CD4-positive, alpha-beta T cell treated with Interferon gamma for 1 hour (primary cell): ENCODE data around the gene FBXL13.

ENCODE experiments used
- DNase-seq: peaks from one replicate; pipeline ENCODE4 v3.0.0-alpha.2; 2020

The FBXL13 gene

DNA sequence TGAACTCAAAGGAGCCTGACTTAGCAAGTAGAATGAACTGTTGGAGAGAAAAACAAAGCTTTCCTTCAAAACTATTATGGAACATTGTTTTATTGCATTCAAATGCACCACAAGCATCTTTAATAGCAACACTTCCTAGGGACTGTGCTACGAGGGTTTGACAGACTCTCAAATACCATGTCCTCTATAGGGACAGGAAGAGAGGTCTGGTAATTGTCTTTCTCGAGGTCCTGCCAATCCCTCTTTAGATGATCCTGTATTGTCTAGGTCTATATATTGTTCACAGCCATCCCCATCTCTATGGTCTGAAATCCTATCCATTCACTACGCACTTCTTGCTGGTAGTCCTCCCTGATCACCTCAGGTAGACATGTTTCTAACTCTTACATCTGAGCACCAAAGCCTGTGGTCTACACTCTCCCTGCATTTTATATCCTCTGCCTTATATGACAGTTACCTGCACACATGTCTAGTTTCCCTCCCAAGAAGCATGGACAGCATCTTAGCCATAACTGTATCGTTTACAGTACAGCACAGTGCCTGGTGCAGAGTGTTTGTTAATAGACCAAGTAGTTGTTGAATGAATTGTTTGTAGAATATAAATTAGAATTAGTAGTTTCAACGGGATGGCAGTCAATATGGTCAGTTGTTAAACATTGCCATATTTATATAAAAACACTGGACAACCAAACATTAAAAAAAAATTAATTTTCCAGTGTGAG lies 183.5 kb downstream of the FBXL13 start:
- DNase-seq: no peak

DNA sequence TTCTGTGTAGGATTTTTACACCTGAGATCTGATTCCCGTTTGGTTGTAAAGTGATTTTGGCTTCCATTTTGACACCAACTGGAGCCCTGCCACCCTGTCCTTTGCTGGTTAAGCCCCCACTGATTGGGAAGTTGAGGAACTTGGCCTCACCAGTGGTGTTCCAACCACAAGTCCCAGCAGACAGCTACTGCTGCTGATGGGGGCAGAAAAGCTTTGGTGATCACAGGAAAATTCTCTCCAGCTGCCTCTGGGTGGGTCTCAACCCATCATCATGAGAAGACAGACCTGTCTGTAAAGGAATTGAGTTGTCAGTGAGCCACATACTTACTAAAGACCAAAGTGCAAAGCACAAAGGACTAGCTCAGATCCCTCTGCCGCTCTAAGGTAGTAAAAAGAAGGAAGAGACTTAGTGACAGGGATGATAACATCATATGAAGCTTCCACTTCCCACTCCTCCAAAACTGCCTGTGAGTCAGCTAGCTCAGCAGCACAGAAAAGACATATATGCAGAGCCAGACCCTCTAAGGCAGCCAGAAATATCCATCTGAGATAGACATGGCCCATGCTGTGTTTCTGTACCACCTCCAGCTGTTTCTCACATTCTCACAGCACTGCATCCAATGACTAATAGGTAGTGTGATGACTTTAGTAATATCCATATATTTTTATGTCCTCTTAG lies 184.2 kb downstream of the FBXL13 start:
- no peak for DNase-seq

DNA sequence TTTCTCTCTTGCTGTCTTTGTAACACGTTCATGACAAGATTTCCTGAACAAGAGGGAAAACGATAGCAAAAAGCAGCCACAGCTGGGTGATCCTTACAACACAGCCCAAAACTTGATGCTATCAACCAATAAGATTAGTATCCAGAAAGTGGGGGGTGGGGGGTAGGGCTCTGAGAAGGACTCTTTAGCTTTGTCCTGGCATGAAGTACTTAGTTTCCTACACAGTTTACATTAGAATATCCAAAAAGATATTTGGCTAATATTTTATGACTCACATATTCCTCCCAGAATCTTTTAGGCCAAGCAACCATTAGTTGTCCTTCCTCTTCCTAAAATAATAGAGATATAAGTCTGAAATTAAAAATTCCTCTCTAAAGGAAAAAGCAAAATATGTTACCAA lies 184.7 kb downstream of the FBXL13 start:
- DNase-seq: no peak

DNA sequence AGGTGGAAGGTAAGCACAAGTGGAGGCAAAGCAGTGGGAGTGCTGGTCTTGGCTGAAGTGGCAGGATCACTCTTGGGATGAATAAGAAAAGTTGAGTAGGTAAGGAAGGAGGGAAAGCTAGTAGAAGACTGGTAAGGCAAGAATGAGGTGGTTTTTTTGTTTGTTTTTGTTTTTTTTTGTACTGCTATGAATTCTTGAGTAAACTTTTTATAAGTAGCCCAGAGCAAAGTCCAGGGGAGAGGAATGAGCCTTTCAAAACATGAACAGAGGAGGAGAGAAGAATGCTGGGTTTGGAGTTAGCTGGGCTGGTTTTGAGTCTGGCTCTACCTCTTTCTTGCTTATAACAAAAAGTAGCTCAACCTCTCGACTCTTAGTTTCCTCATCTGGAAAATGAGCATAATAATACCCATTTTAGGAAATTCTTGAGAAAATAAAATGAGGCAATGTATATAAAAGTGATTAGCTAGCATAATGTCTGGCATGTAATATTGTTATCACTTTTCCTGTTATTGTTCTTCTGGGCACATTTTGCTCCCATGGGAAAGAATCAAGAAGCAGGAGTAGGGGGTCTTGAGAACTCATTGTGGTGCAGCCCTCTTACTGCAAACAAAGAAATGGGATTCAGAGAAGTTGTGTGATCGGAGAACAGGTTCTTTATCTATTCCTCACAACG lies 185.9 kb downstream of the FBXL13 start:
- no peak for DNase-seq

DNA sequence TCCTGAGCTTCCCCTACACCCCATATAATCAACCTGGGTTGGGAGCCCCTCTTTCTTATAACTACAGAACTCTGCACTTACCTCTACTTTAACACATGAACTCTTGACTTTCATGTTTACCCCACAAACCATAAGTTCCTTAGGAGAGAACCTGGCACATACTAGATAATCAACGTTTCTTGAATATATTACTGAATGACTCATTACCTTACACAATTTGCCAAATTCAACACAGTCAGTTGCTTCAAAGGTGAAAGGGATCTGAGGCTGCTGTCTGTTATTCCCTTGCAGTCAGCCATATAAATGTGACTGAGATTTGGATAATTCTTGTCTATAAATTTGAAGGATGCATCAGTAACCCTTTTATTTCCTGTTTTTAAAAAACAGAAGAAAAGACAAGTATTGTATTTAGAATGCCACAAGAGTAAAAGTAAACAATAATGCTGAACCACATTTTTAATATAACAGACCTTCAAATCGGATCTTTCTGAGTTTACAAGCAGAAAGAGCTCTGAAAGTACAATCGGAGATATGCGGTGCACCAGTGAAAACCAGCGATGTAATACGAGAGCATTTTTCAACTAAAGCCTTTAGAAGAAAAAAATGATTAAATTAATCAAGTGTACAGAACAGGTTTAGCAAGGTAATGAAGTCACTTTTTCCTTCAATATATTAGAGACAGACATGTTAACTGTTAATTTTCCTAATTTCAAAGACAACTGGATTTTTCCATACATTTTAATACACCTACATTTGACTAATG lies 191.3 kb downstream of the FBXL13 start:
- DNase-seq: no peak

DNA sequence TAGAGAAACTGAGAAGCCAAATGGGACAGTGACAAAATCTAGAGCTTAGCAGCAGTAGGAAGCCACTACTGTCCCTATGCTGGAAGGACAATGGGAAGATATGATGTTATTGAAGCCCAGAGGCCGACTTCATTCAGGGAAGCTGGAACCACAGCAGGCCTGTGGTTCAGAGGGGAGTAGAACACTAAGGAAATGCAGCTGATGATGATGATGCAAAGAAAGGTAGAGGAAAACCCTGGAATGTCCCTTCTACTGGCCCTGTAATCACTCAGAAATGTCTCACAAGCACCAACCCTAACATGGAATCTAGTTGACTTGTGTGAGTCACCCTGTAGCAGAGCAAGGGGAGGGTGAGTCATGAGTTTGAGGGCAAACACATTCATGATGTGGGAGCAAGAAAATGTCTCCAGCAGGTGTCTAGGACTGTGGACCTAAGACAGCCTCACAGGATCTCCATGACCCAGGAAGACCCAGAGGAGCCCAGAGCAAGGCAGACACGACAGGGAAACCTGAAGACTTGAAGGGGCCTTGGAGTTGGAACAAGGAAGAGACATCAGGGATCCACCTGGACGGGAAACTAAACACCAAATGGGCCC lies 198.8 kb downstream of the FBXL13 start:
- DNase-seq: no peak

DNA sequence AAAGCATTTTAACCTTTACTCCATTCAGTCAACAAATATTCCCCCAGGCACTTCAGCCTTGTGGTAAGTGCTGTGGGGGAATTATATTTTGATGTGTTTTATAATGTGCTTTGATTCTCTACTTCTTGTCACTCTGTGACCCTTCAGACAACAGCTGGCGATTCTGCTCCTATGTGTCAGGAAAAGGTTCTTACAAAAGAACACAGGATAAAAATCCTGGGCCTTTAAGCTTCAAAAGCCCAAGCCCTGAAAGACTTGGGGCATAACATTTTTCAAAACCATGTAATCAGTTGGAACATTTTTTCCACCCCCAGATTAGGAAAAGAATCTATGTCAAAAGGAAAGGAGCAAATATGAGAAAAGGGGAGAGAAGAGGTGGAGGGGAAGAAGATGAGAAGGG lies 199.6 kb downstream of the FBXL13 start:
- no peak for DNase-seq

DNA sequence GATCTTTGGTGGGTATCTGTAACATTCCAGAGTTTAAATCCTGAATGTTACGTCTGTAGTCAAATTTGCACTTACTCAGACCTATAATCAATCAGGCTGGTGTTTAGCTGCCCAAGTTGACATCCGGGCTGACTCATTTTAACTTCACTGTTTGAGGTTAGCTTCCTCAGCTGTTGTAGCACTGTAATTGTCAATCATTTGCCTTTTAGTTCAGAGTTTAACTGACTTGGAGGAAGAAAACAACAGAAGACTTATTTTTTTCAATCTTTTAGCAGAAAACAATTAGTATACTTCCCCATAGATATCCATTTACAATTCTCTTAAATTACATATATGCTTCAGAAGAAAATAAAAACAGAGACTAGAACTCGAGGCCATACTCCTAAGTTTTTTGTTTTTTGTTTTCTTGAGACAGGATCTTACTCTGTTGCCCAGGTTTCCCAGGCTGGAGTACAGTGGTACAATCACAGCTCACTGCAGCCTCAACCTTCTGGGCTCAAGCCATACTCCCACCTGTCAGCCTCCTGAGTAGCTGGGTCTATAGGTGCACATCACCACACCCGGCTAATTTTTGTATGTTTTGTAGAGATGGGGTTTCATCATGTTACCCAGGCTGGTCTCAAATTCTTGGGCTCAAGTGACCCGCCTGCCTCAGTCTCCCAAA lies 200.3 kb downstream of the FBXL13 start:
- no peak for DNase-seq

DNA sequence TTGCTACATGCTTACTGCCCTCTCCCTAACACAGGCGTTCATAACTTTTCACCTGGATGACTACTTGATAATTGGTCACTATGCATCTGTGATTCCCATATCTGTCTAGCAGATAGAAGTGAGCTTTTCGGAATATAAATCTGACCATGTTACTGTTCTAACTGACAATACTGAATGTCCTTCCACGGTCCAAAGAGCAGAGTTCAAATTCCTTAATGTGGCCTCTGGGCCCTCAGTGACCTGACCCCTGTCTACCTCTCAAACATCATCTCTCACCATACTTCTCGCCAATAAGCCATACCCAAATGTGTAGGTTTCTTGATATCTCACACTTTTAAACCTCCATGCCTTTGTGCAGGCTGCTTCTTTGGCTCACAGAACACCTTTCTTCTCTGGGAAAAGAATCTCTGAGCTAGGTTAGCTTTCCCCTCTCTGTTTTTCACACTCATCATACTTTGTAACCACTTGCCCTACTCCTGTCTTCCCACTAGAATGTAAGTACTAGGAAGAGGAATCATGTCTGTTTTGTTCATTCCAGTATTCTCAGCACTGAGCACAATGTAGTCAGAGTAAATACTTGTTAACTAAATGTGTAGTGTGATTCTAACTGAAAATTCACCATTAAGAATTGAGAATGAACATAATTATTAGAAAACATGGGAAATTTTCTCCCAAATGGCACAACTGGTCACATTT lies 201.0 kb downstream of the FBXL13 start:
- DNase-seq: no peak

DNA sequence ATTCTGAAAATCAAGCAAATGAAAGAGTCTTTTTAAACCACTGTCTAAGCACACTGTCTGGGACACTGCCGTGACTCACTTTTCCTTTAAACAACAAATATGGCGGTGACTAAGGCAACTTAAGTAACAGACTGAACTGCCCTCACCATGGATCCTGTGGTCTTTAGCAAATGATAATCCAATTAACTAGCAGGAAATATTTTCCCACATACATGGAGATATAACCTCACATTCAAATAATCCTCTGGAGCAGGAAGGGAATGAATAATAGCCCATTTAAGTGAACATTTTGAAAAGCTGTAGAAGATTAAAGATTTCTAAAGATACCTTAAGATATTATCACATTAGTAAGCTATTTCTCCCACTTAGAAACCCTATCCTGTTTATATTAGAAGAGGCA lies 202.1 kb downstream of the FBXL13 start:
- DNase-seq: no peak

DNA sequence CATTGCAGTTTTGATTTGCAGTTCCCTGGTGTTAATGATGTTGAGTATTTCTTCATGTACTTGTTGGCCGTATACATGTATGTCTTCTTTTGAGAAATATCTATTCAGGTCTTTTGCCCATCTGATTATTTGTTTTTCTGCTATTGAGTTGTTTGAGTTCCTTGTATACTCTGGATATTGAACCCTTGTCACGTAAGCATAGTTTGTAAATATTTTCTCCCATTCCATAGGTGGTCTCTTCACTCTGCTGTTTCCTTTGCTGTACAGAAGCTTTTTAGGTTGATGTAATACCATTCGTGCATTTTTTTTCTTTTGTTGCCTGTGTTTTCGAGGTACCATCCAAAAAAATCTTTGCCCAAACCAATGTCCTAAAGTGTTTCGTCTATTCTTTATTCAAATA lies 205.4 kb downstream of the FBXL13 start:
- DNase-seq: no peak

DNA sequence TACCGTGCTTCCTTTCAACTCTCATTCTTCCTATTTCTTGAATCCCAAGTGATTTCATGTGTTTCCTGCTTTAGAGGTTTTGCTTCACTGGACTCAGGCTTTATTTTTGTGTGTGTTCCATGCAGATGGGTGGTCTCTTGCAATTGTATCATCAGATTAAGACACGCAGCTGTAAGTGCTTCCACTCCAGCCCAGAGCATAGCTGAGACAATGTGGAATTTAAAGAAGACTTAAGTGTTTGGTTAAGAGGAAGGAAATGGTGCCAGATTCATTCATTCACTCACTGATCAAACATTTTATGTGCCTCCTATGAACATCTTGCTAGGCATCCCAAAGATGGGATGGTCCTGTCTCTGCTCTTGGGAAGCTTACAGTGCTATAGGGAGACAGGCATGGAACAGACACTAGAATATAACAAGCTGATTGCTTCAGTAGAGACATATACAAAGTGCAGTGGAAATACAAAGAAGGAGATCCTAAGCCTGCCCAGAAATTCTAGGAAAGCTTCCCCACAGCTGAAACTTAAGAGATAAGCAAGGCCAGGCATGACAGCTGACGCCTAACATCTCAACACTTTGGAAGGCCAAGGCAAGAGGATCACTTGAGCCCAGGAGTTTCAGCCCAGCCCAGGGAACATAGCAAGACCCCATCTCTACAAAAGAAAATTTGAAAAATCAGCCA lies 207.9 kb downstream of the FBXL13 start:
- DNase-seq: no peak

DNA sequence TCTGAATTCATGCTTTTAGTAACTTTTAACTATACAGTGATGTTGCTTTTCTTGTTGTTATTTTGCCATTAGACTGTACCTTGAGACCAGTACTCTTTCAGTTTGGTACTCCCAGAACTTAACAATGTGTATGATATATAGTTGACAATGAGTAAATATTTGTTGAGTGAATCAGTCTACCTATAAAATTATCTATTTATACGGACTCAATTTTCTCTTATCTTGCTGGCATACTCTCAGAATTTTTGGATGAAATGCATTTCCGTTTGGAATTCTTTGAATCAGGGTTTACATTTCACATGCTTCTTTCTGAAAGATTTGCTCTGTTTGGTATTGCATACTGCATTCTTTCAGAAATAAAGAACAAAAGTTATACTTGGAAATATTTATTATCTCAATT lies 209.6 kb downstream of the FBXL13 start:
- DNase-seq: no peak

DNA sequence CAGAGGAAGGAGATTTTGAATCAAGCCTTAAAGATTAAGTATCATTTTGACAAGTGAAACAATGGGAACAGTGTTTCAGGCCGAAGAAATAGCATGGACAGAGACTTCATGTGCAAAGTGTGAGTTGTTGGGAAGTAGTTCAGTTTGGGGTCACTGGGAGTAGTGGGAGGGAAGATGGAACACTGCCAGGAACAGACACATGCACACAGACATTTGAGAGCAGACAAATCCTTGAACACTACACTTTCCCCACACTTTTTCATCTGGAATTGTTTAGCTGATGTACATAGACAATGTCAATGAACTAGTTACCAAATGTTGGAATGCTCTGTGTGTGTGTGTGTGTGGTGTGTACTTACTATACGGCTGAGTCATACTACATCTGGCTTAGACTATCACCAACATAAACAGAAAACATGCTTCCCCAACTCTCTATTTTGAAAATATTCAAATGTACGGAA lies 214.2 kb downstream of the FBXL13 start:
- no peak for DNase-seq

DNA sequence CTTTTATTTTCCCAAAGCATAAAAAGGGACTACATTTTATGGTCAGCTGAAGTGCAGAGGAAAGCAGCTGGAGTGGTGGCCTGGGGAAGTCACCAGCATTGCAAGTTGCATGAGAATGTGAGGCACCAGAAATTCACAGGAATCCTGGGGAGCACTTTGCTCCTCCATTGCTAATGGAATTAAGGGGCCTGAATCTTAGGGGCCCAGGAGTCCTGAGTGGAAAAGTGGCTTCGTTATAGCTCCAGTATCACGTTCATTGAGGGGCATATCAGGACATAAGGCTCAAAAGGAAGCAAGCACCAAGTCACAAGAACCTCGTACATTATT lies 214.8 kb downstream of the FBXL13 start:
- no peak for DNase-seq

DNA sequence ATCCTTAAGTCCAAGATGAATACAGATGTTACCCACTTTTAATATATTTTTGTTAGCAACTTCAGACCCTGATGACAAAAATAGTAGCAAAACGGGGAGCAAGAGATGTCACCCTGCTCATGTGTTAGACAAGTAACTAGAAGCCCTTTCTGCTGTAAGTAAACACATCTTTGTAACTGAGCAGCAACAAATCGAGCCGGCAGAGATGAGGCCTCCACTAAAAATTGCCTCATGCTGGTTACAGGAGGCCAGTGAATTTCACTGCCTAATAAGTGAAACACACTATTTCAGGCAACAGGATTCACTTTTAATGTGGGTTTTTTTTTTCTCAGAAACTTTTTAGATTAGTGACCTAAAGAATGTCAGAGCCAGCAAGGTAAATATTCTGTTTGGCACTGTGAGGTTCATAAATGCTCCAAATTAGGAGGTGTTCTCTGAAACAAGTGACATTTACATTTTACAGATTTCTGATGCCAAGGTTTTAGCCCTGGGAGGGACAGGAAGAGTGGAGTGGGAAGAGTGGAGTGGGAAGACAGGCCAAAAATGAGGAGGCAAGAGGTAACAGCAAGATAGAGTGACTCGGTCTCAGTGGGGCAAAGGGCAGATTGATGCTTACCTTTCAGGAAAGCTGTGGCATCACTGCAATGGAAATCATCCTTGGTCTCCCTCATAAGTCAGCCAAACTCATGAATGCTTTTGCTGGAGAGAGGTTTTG lies 215.4 kb downstream of the FBXL13 start:
- no peak for DNase-seq

DNA sequence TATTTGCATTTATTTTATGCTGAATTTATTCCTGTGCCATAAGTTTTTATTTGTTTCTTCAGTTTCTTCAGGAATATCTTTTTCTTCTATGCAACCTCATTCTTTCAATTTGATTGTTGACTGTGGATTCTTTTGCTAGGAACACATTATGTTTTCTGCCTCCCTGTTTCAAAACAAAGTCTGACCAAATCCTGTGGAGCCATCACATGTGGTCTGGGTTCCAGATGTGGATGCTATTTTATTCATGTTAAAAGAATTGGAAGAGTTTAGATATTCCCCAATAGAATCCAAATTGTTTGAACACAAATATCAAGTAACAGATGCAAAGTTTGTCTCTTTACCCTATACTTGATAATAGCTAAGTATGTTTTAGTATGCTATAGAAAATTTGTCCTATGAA lies 218.6 kb downstream of the FBXL13 start:
- no peak for DNase-seq

DNA sequence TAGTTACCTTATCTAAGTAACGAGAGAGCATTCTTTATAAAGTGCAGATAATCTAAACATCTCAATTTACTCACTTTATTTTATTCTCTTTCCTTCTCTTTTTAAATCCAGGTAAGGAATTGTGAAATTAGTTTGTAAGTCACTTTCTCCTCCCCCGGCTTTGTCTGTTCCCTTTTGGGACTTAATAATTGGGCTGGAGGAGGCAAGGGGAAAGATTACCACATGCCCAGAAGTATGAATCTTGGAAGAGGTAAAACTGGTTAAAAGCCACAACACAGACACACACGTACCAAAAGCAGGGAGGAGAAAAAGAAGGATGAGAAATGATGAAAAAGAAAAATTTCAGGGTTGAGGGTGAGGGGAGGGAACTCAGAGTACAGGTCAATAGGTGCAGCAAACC lies 225.1 kb downstream of the FBXL13 start:
- DNase-seq: no peak

DNA sequence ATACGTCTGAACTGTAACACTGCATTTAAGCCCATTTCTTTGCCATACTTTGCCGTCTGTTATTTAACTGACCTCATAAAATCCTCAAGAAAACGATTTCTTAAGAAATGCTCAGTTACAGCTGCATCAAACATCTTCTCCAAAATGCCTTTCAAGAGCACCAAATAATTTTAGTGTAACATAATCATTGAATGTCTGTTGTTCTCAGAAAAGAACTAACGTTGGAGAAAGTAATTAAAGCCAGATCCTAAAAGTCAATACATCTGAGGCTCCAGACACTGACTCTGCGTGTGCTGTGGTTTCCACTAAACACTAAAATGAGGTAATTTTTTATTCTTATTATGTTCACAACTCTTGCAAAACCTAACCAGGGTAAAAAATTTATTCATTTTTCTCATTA lies 225.5 kb downstream of the FBXL13 start:
- no peak for DNase-seq

DNA sequence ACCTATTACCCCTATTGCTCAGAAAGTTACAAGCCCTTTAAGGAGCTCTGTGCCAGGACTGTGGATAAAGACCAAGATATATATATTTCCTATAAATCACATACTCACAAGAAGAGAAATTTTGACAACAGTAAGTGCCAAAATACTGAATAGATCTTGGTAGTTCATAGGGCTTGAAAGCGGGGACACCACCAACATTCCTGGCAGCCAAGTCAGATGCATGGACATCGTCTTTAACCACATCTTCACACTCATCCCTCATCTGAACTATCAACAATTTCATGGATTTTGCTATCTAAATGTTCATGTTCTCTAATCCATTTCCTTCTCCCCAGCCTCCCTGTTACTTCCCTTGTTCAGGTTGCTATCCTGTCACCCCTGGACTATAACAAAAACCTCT lies 229.2 kb downstream of the FBXL13 start:
- DNase-seq: no peak

DNA sequence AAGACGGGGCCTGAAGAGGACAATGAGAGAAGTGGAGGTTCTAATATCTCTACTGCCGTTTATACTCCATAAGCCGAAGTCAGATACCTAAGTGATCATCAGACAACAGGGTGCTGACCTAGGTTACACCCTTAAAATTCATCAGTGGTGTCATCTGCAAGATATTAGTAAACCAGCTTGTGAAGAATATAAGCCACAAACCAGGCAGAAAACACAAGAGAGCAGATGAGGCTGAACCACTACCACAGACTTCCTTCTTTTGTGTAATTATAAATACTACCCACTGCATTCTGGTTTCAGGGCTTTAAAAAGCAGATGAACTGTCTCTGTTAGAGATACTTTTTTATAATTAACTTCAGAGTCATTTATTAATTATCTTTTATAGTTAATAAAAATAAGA lies 230.7 kb downstream of the FBXL13 start:
- DNase-seq: no peak
